NCI-H526 (cell line): ENCODE results near the gene TCP1.
A peak's percentile ranks its signal among the peaks of the same experiment; 100 is the strongest.
"Not testable (repeated sequence)": the region's sequence is repeated elsewhere in the genome, so short reads cannot be mapped to it uniquely, and the experiment has no call there.

Experiments
- DNase-seq, 2 experiments: peaks; one replicate each; lab custom pipeline; 2025; lab: John Stamatoyannopoulos, UW

Gene TCP1

DNA sequence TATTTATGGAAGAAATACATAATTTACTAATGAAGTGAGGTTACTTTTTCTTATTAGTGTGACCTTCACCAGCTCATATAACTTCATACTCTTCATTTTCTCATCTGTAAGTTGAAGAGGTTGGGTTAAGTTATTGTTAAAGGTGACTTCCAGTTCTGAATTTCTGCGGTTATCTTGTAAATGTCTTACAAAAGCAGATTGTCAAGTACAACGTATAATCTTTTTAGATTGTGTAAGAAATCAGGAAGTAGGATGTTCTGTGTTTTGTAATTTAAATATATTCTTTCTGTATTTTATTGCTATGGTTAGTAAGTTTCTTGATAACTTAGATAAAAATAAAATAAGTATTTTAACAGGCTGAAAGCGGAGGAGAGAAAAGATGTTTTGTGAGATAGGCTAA is 50.1 kb downstream of the TCP1 start:
- no peak for DNase-seq

DNA sequence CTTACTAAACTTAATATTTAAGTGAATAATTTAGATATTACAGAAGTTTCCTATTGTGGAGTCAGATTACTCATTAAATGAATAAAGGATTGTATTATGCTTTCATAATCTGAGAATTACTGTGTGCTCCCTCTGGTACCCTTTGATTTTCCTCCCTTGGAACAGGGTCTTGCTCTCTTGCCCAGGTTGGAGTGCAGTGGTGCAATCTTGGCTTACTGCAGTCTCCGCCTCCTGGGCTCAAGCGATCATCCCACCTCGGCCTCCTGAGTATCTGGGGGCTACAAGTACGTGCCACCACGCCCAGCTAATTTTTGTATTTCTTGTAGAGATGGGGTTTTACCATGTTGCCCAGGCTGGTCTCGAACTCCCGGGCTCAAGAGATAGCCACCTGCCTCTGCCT is 52.5 kb downstream of the TCP1 start:
- DNase-seq: no peak

DNA sequence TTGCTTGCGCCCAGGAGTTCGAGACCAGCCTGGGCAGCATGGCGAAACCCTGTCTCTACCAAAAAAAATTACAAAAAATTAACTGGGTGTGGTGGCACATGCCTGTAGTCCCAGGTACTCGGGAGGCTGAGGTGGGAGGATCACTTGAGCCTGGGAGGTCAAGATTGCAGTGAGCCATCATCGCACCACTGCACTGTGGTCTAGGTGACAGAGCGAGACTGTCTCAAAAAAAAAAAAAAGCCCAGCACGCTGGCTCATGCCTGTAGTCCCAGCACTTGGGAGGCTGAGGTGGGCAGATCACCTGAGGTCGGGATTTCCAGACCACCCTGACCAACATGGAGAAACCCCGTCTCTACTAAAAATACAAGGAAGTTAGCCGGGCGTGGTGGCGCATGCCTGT is 56.0 kb downstream of the TCP1 start:
- not testable (repeated sequence) for DNase-seq

DNA sequence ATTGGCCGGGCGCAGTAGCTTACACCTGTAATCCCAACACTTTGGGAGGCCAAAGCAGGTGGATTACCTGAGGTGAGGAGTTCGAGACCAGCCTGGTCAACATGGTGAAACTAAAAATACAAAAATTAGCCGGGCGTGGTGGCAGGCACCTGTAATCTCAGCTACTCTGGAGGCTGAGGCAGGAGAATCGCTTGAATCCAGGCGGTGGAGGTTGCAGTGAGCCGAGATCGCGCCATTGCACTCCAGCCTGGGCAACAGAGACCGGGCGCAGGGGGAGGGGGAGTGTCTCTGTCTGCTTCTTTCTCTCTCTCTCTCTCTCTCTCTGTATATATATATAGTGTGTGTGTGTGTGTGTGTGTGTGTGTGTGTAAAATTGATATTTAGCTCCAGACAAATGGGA is 56.9 kb downstream of the TCP1 start:
- DNase-seq: not testable (repeated sequence)

DNA sequence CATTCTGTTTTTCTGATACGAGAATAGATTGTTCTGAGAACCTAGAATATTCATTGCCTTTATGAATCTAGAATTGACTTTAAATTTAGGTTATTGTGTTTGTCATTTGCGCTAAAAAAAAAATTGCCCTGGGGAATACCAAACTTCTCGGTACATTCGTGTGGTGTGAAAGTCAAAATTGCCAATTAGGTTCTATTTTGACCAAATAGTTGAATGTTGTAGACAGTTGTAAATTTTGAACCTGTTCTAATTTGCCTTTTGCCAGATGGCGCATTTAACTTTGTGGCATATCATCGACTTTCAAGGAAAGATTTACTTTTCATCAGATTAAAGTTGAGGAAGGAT is 59.1 kb downstream of the TCP1 start:
- DNase-seq: no peak

DNA sequence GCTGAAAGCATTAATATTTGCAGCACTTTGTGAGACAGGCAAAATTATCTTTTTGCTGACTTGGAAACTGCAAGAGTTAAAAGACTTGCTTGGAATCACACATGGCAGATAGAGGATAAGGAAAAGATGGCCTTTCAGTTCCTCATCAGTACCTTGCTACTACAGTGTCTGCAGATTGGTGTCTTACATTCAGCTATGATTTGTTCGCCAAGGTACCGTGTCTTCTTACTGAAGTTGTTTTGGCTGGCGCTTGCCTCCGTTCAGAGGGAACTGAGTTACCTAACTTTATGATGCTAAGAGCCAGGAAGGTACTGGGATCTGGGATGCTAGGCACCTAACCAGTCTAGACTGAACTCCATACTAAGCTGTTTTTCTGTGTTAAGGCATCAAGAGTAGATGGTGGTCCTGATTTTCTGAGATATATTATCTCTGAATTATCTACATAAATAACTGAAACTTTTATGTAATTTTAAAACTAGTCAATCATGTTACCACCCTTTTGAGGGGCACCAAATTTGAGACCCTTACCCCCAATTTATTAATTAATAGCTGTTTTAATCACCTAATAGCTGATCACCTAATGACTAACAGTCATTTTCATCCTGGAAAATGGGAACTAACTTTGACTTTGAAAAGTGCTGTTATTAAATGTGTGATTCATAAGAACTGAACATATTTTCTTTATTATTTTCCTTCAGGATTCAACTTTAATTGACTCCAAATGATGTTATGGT is 59.6 kb downstream of the TCP1 start:
- DNase-seq: no peak

DNA sequence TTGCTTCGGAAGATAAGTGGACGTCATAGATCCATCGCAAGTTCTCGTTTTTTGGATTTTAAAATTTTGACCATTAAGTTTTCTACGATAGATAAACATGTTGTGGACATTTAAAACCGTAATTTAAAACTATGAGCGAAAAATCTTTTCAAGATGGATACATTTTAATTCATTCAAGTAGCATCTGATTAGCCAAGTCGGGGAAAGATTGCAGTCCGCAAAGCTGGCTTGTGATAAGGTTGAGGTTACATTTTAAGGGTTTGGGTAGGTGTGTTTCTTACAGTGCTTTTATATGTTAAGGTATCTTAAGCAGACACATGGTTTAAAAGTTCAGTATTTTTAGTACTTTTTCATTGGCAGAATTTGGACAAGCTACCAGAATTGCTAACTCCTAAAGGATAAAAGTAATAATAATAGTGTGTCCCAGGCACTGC is 60.9 kb downstream of the TCP1 start:
- peak in 1 of 2 experiments; percentile 11 for DNase-seq
